ENCODE measurements around the gene PFKFB4. TPM values are rescaled to one million over a fixed set of nuclear protein-coding genes. Genes with fewer than 3 reads are reported as not detected.
A peak's percentile ranks its signal among the peaks of the same experiment; 100 is the strongest.

The PFKFB4 gene
- total and polyA plus RNA-seq, 9 of the 15 experiments (the other 6 are each of a cell fraction or from before 2014, with no cell fraction given): 0.92 to 56.3 (median 13.5) TPM

- TF ChIP-seq PRDM10 (IDR thresholded peaks at IDR 0.05; ENCODE audit: partially characterized antibody) (no peak), KDM5B (IDR thresholded peaks at IDR 0.05; ENCODE audit: insufficient replicate concordance, low read depth, low read length) (peak; percentile 46), EP400 (IDR thresholded peaks at IDR 0.05) (peak; percentile 21; the same call in 1 of the 2 replicates), VEZF1 (CRISPR knock-in tag; IDR thresholded peaks at IDR 0.05) (peak; percentile 60; the same call in 1 of the 2 replicates), PHTF2 (CRISPR knock-in tag; IDR thresholded peaks at IDR 0.05) (no peak), POLR2G (IDR thresholded peaks at IDR 0.05; ENCODE audit: low read depth, low read length) (peak; percentile 73), DDX20 (tag; IDR thresholded peaks at IDR 0.05; ENCODE audit: low read depth) (no peak), TBP (optimal IDR thresholded peaks at IDR 0.05; ENCODE audit: low read depth, low read length) (peak; percentile 48), NR0B1 (IDR thresholded peaks at IDR 0.05; ENCODE audit: partially characterized antibody) (no peak), E2F6 (IDR thresholded peaks at IDR 0.05; ENCODE audit: borderline replicate concordance in 1 of 2, extremely low read depth in 1 of 2, insufficient read depth in 1 of 2, insufficient read length in 1 of 2, low read depth in 1 of 2, low read length in 1 of 2, poor library complexity in 1 of 2, severe bottlenecking in 1 of 2) (peak in 1 of 2 experiments; percentile 39), L3MBTL2 (IDR thresholded peaks at IDR 0.05) (peak; percentile 47; the same call in 1 of the 2 replicates), HOXB6 (CRISPR knock-in tag; IDR thresholded peaks at IDR 0.05; ENCODE audit: borderline replicate concordance) (no peak), EGR1 (conservative IDR thresholded peaks at IDR 0.05) (0 out of 2 replicates have a peak, but pooled peaks have one; percentile 4), FOXK2 (conservative IDR thresholded peaks at IDR 0.05 in 1 of 2, IDR thresholded peaks at IDR 0.05 in 1 of 2; ENCODE audit: low read depth in 2 of 2) (0 out of 4 replicates have a peak, but pooled peaks of 1 of the 2 experiments have one; percentile 18), NKRF (IDR thresholded peaks at IDR 0.05; ENCODE audit: borderline replicate concordance) (no peak), MTA2 (IDR thresholded peaks at IDR 0.05; ENCODE audit: low read depth) (no peak)
Observed at GRCh38 chr3:48556796-48557626, at the start of gene PFKFB4 (continued).

Measured in K562 (cell line).